GM21825 (cell line): ENCODE results near the gene NPLOC4.
"Not testable (repeated sequence)": the region's sequence is repeated elsewhere in the genome, so short reads cannot be mapped to it uniquely, and the experiment has no call there.

Experiments
- ATAC-seq: cut with Tn5 transposase; IDR thresholded peaks from one replicate; pipeline ENCODE4 v1.9.1; 2021; ENCODE audit warnings: mild to moderate bottlenecking, moderate library complexity; ENCODE audit not compliant: unreplicated experiment

NPLOC4 gene

DNA sequence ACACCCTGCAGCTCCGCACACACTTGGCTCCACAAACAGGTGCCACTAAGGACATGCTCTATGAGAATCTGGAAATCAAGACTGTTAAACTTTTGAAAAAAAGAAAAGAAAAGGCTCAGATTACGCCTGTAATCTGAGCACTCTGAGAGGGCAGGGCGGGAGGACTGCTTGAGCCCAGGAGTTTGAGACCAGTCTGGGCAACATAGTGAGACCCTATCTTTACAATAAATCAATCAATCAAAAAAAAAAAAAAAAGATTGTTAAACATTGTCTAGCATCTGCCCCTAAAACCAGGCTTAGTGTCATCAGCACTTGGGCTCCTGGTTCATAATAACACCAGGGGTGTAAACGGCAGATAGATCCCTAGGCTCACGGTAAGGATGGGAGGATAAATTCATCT is 47.3 kb downstream of the NPLOC4 start:
- no peak for ATAC-seq

DNA sequence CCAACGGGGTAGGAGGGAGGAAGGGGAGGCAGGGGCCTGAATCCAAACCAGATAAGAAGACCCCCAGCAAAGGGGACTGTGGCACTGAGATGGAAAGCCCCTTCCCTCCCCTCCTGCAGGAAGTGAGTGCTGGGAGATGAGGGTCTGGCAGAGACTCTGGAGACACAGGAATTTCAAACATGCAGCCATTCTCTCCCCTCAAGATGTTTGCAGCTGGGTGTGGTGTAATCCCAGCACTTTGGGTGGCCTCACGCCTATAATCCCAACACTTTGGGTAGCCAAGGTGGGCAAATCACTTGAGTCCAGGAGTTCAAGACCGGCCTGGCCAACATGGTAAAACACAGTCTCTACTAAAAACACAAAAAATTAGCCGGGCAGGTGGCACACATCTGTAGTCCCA is 50.8 kb downstream of the NPLOC4 start:
- no peak for ATAC-seq

DNA sequence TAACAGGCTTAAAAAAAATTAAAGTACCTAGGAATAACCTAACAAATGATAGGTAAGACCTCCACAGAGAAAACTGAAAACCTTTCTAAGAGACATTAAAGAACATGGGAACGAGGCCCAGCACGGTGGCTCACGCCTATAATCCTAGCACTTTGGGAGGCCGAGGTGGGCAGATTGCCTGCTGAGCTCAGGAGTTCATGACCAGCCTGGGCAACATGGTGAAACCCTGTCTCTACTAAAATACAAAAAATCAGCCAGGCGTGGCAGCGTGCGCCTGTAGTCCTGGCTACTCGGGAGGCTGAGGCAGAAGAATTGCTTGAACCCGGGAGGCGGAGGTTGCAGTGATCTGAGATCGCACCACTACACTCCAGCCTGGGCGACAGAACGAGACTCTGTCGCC is 52.1 kb downstream of the NPLOC4 start:
- not testable (repeated sequence) for ATAC-seq

GRCh38 chr17:81583589-81584342 is 53.1 kb downstream of the NPLOC4 start:
- no peak for ATAC-seq

- ATAC-seq: no peak
These were observed 54.2 kb downstream of the NPLOC4 start for GRCh38 chr17:81582749-81583148.

- no peak for ATAC-seq
These were observed 54.6 kb downstream of the NPLOC4 start for GRCh38 chr17:81582341-81582740.

GRCh38 chr17:81581758-81582157 is 55.2 kb downstream of the NPLOC4 start:
- no peak for ATAC-seq

DNA sequence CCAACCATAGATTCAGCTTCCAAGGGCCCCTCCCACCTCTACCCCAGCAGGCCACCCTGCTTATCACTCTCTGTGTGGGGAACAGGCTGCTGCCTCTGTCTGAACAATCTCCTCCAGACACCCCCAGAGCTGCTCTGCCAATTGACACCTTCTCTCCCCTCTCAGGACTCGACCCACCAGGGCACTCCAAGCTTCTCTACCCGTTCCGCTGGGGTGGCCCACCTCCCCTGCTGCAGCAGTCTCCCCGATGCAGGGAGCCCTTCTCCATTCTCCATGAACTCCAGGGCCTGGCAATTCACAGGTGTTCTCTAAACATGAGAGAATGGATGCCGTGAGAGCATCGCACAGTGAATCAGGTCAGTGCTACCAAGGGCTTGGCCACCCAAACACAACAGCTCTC is 56.4 kb downstream of the NPLOC4 start:
- ATAC-seq: no peak

GRCh38 chr17:81579821-81580321 is 57.0 kb downstream of the NPLOC4 start:
- ATAC-seq: no peak

- no peak for ATAC-seq
These were observed 57.6 kb downstream of the NPLOC4 start for GRCh38 chr17:81579298-81579697.

GRCh38 chr17:81578561-81579225 is 58.2 kb downstream of the NPLOC4 start:
- no peak for ATAC-seq

DNA sequence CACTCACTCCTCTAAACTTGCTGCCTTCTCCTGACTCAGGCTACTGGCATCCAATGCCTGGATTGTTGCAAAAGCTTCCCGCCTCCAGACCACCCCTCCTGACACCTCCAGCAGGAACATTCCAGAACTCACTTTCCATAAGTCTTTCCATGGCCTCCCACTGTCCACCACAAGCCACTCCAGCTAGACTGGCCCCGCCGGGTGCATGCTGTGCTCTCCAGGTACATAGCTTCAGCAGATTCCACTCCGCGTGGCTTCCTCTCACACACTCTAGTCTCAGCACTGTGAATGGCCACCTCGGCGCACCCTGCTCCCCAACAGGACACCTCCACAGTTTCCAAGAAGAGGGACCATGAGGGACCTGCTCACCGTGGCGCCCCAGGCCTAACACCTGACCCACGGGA is 58.9 kb downstream of the NPLOC4 start:
- ATAC-seq: no peak

GRCh38 chr17:81577278-81578000 is 59.5 kb downstream of the NPLOC4 start:
- ATAC-seq: no peak

DNA sequence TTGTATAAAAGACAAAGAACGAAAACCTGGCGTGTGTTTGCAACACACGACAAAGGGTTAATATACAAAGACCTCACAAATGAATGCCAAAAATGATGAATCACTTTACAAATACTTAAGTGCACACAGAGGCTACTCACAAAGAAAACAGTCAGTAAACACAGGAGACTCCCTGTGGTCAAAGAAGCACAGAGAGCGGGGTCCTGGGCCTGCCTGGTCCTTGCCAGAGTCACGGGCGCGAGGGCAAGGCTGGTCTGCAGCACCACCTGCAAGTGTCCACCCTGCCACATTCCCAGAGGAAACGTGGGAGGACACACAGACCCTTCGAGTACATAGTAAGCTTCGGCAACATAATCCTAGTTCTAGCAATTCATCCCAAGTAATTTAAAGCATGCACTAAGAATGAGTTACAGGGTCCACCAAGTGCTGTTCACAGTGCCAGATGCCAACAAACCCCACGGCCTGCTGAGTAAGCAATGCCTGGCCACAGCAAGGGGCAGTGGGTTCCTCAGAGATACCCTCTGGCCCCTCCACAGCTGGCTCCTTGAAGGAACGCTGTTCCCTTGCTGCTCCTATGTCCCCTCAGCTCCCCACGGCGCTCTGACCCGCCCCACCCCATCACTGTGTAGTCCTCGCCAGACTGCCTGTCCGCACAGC is 60.2 kb downstream of the NPLOC4 start:
- ATAC-seq: no peak

GRCh38 chr17:81575836-81576235 is 61.1 kb downstream of the NPLOC4 start:
- no peak for ATAC-seq

DNA sequence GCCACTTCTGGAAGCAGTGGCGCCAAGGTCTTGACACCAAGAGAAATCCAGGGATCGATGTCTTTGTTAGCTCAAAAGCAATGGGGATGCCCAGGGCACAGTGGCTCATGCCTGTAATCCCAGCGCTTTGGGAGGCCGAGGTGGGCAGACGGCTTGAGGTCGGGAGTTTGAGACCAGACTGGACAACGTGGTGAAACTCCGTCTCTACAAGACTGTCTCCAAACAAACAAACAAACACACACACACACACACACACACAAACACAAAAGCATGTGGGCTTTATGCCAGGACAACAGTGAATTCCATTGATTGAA is 62.3 kb downstream of the NPLOC4 start:
- ATAC-seq: no peak

DNA sequence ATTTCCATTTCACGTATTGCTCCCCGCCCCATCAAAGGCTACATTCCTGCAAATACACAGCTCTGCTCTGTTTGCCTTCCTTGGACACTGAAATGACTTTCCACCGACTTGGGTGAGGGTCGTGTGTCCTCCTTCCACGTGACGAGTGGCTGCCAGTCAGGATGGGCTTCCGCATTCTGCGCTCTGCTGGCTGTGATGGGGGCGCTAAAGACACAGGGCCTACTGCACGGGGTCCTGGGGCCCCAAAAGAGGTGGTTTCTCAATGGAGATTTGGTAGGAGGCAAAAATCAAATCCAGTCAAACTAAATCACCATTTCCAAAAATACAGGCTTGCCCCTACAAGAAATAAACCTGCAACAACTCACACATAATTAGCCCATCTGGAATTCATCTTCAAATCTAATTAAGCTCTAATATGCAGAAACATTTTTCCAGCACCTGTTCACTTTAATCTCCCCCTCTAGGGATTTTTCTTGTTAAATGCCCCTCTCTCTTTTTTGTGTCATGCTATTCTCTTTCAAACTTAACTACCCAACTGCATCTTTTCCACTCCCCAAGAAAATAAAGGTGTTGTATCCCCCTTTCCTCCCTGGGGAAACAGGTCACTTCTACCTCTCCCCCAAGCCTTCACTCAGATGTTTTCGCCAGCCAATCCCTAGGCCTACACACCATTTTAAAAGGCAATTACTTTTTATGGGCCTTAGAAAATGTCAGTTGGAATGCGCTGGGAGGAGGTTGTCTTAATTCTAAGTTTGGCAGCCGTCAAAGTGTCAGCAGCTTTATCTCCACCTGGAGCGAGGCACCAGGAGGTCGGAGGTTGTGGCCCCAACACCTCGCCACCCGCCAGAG is 62.9 kb downstream of the NPLOC4 start:
- no peak for ATAC-seq

- ATAC-seq: no peak
These were observed 64.2 kb downstream of the NPLOC4 start for GRCh38 chr17:81572563-81573168.

- no peak for ATAC-seq
These were observed 65.9 kb downstream of the NPLOC4 start for GRCh38 chr17:81570964-81571363.

GRCh38 chr17:81569986-81570514 is 66.9 kb downstream of the NPLOC4 start:
- ATAC-seq: no peak
